ENCODE data around the gene PLA2G4C.

Gene PLA2G4C

GRCh38 chr19:48152551-48152950 is 41.9 kb upstream of the PLA2G4C start:
- no peaks in the 10 kb centered on the region for H3K79me2 ChIP-seq (ENCODE audit: control insufficient read depth, low read length)
- peaks cover 6% of the 10 kb centered on the region for H3F3A ChIP-seq (ENCODE audit: control insufficient read depth, insufficient read depth)
- H3K27me3 ChIP-seq (ENCODE audit: control insufficient read depth, low read length) = no peaks in the 10 kb centered on the region
- peaks cover 80% of the 10 kb centered on the region for H3K36me3 ChIP-seq (ENCODE audit: control insufficient read depth, low read length)
- H3K9me3 ChIP-seq (ENCODE audit: control insufficient read depth, insufficient read depth, low read length) = no peaks in the 10 kb centered on the region
- no peak overlapping the region for H3K4me2 ChIP-seq (ENCODE audit: low read length)
- H3K27ac ChIP-seq (ENCODE audit: low read depth, low read length) = no peak overlapping the region
- H3K4me1 ChIP-seq (ENCODE audit: control insufficient read depth, low read length) = no peaks in the 10 kb centered on the region
- no peaks in the 10 kb centered on the region; the same call in 1 of the 2 replicates for H4K20me1 ChIP-seq (ENCODE audit: control insufficient read depth, insufficient read depth, low read depth, low read length)
- TF ChIP-seq EZH2phosphoT487 (IDR thresholded peaks at IDR 0.05; ENCODE audit: borderline replicate concordance, low read length) (no peak), CTCF (IDR thresholded peaks at IDR 0.05; ENCODE audit: low read depth, low read length, poor library complexity, severe bottlenecking) (peak; percentile 74)
- no peaks in the 10 kb centered on the region for H3K9me2 ChIP-seq (replicated peaks; ENCODE audit: control insufficient read depth, low read length)
- H3K4me3 ChIP-seq (ENCODE audit: low read length) = no peak overlapping the region

- H3F3A ChIP-seq (ENCODE audit: control insufficient read depth, insufficient read depth) = peaks cover 6% of the 10 kb centered on the region
- H3K4me3 ChIP-seq (ENCODE audit: low read length) = no peak overlapping the region
- no peaks in the 10 kb centered on the region for H3K79me2 ChIP-seq (ENCODE audit: control insufficient read depth, low read length)
- peaks cover 87% of the 10 kb centered on the region for H3K36me3 ChIP-seq (ENCODE audit: control insufficient read depth, low read length)
- no peak overlapping the region for H3K4me2 ChIP-seq (ENCODE audit: low read length)
- H3K9me3 ChIP-seq (ENCODE audit: control insufficient read depth, insufficient read depth, low read length) = no peaks in the 10 kb centered on the region
- H3K27me3 ChIP-seq (ENCODE audit: control insufficient read depth, low read length) = no peaks in the 10 kb centered on the region
- TF ChIP-seq EZH2phosphoT487 (IDR thresholded peaks at IDR 0.05; ENCODE audit: borderline replicate concordance, low read length) = no peak
- no peak for TF ChIP-seq CTCF (IDR thresholded peaks at IDR 0.05; ENCODE audit: low read depth, low read length, poor library complexity, severe bottlenecking)
- H3K4me1 ChIP-seq (ENCODE audit: control insufficient read depth, low read length) = no peaks in the 10 kb centered on the region
- no peak overlapping the region for H3K27ac ChIP-seq (ENCODE audit: low read depth, low read length)
- H4K20me1 ChIP-seq (ENCODE audit: control insufficient read depth, insufficient read depth, low read depth, low read length) = no peaks in the 10 kb centered on the region; the same call in 1 of the 2 replicates
- H3K9me2 ChIP-seq (replicated peaks; ENCODE audit: control insufficient read depth, low read length) = no peaks in the 10 kb centered on the region
Measured at GRCh38 chr19:48149430-48149829, 38.8 kb upstream of the PLA2G4C start.

- no peaks in the 10 kb centered on the region for H3K4me1 ChIP-seq (ENCODE audit: control insufficient read depth, low read length)
- peaks cover 88% of the 10 kb centered on the region for H3K36me3 ChIP-seq (ENCODE audit: control insufficient read depth, low read length)
- H3K27ac ChIP-seq (ENCODE audit: low read depth, low read length) = no peak overlapping the region
Measured at GRCh38 chr19:48148576-48148975, 38.0 kb upstream of the PLA2G4C start.

More at GRCh38 chr19:48148576-48148975, 38.0 kb upstream of the PLA2G4C start:
- TF ChIP-seq CTCF (IDR thresholded peaks at IDR 0.05; ENCODE audit: low read depth, low read length, poor library complexity, severe bottlenecking) = no peak
- TF ChIP-seq EZH2phosphoT487 (IDR thresholded peaks at IDR 0.05; ENCODE audit: borderline replicate concordance, low read length) = no peak
- Histone ChIP-seq H3K9me3 (ENCODE audit: control insufficient read depth, insufficient read depth, low read length) (no peaks in the 10 kb centered on the region), H3K4me2 (ENCODE audit: low read length) (no peak overlapping the region), H3K27me3 (ENCODE audit: control insufficient read depth, low read length) (no peaks in the 10 kb centered on the region), H3K9me2 (replicated peaks; ENCODE audit: control insufficient read depth, low read length) (no peaks in the 10 kb centered on the region), H4K20me1 (ENCODE audit: control insufficient read depth, insufficient read depth, low read depth, low read length) (no peaks in the 10 kb centered on the region; the same call in 1 of the 2 replicates), H3F3A (ENCODE audit: control insufficient read depth, insufficient read depth) (peaks cover 4% of the 10 kb centered on the region), H3K79me2 (ENCODE audit: control insufficient read depth, low read length) (no peaks in the 10 kb centered on the region), H3K4me3 (ENCODE audit: low read length) (no peak overlapping the region)
